Pancreas (tissue), 10 donors: Measurements from ENCODE around the gene ANKH. TPM values are rescaled to one million over a fixed set of nuclear protein-coding genes. Genes with fewer than 3 reads are reported as not detected.

ENCODE experiments used
- ATAC-seq, 4 donors: fragments of 200-7000 bp; cut with Tn5 transposase; one replicate each; pipeline versions ENCODE4 v1.8.0 to v1.9.1; 2020; ENCODE audit warnings: mild to moderate bottlenecking in 4 of 4, moderate library complexity in 4 of 4
- DNase-seq, 6 donors: peaks; one replicate each; pipeline ENCODE4 v3.0.0-alpha.2; 2020
- FAIRE-seq: peaks from 2 replicates; lab custom pipeline; 2012; peaks lifted over from hg19 to GRCh38; lab: Jason Lieb, UNC
- H3K27ac ChIP-seq, 4 donors: fragments of 200-600 bp; sonication (generic); 1 replicate in 3 of 4; 2 replicates in 1 of 4; pipeline versions ENCODE4 v1.5.0 to v1.8.0; 2020
- H3K27me3 ChIP-seq, 4 donors: fragments of 200-600 bp; one replicate each; pipeline ENCODE4 v1.8.0; 2021
- H3K36me3 ChIP-seq, 3 donors: fragments of 200-600 bp; sonication (generic) in 1 of 3; one replicate each; pipeline versions ENCODE4 v1.5.0 to v1.8.0; 2020 to 2021
- H3K4me1 ChIP-seq, 3 donors: fragments of 200-600 bp; one replicate each; pipeline ENCODE4 v1.8.0; 2021
- H3K4me3 ChIP-seq, 4 donors: fragments of 200-600 bp; sonication (generic) in 2 of 4; one replicate each; pipeline versions ENCODE4 v1.5.0 to v1.8.0; 2020 to 2021
- H3K9me3 ChIP-seq, 4 donors: fragments of 200-600 bp; one replicate each; pipeline ENCODE4 v1.8.0; 2021
- WGBS, 2 donors: extraction: QIAGEN DNeasy Blood & Tissue Kit; methylation state at CpG; one replicate each; pipeline ENCODE4 v1.1.7; 2013; 5-methylcytosine and 5-hydroxymethylcytosine counted together
- intact Hi-C, 3 donors: fragments of 100-400 bp; cut with DNase I; formaldehyde crosslinking; loops; one replicate each; pipeline versions ENCODE4 v1.11.1 to v1.14.2; 2022
- polyA plus RNA-seq, 2 donors: library from polyadenylated mRNA; stranded (reverse); fragments of 200-250 nt; gene quantifications; one replicate each; pipeline ENCODE4 v1.2.3, GENCODE V29; 2013
- total RNA-seq, 6 donors: library from RNA; stranded (reverse); fragmentation: NEBNext Ultra II Directional in 4 of 6; extraction: Animal tissue kit (Norgen Biotek cat#: 25700) in 4 of 6; gene quantifications; one replicate each; pipeline versions ENCODE4 v1.2.1 to v1.2.4, GENCODE V29; 2021 to 2023
- TF ChIP-seq, protein P1 (sequence below), 4 donors: fragments of 200-600 bp; sonication (generic) in 3 of 4; IDR thresholded peaks; one replicate each; pipeline versions ENCODE4 v1.5.0 to v1.8.0; 2021; ENCODE audit warnings: antibody characterized with exemption in 4 of 4
- donor health status: healthy with polysubstance abuse.
- donor health status: DM: no; HTN: no; CAD: no; lungs with moderate emphysema.
- donor health status: DM: no; HTN: no; CAD: no.
- donor health status: control.
- donor health status: control.
- donor health status: Bipolar disorder and iron deficiency.
- donor health status: DM: yes; HTN: yes; CAD: no.
- donor health status: DM: no; HTN: no; CAD: no.
- donor health status: DM: no; HTN: no; CAD: no.
- donor health status: DM: yes; HTN: yes; CAD: no.

The ANKH gene
- total and polyA plus RNA-seq, 8 donors = 11.8 to 48.6 (median 37.7) TPM

DNA sequence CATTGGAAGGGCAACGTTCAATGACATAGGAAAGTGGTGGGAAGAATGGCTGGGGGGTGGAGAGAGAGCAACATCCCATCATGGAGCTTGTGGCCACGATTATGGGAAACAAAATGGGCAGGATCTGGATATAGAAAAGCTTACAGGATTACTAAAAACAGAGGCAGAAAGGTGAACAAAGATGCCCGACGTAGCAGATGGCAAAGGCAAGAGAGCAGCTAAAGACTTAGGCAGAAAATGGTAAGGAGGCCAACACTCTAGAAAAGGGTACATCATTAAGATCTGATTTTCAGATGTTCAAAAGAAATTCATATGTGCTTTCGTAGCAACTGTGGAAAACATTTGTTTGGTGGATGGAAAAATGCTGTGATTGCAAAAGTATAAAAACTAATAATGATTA, 104.5 kb downstream of the ANKH start:
- no peaks in the 10 kb centered on the region for H3K4me1 ChIP-seq
- no peak overlapping the region for H3K4me3 ChIP-seq
- TF ChIP-seq, protein P1, sequence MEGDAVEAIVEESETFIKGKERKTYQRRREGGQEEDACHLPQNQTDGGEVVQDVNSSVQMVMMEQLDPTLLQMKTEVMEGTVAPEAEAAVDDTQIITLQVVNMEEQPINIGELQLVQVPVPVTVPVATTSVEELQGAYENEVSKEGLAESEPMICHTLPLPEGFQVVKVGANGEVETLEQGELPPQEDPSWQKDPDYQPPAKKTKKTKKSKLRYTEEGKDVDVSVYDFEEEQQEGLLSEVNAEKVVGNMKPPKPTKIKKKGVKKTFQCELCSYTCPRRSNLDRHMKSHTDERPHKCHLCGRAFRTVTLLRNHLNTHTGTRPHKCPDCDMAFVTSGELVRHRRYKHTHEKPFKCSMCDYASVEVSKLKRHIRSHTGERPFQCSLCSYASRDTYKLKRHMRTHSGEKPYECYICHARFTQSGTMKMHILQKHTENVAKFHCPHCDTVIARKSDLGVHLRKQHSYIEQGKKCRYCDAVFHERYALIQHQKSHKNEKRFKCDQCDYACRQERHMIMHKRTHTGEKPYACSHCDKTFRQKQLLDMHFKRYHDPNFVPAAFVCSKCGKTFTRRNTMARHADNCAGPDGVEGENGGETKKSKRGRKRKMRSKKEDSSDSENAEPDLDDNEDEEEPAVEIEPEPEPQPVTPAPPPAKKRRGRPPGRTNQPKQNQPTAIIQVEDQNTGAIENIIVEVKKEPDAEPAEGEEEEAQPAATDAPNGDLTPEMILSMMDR (IDR thresholded peaks at IDR 0.05) = no peak
- DNase-seq (no peak), ATAC-seq (no peak), FAIRE-seq (no peak)
- H3K27ac ChIP-seq = no peak overlapping the region
- no peaks in the 10 kb centered on the region for H3K36me3 ChIP-seq
- WGBS, 2 donors = 83 to 86% methylated on average over 5 of the region's 5 CpGs
- intact Hi-C loops = no loop called here
- H3K27me3 ChIP-seq = no peaks in the 10 kb centered on the region
- H3K9me3 ChIP-seq = no peaks in the 10 kb centered on the region

DNA sequence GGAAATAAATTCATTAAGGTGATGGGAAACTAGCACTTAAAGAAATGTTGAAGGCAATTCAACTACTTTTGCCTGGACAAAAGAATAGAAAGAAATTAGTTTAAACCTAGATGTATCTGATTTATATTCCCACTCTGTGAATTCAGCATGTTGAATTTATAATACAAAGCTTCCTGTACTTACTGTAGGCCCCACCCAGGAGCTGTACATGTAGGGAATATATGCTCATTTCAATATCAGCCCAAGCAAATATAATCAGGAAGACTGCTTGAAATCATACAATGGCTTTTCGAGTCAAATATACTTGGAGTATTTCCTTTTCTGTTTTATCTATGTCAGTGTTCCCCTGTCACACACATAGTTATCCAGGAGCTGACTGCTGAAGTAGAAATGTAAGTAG, 105.0 kb downstream of the ANKH start:
- no peak overlapping the region for H3K4me3 ChIP-seq
- H3K27ac ChIP-seq = no peak overlapping the region
- no peaks in the 10 kb centered on the region for H3K9me3 ChIP-seq
- H3K4me1 ChIP-seq = no peaks in the 10 kb centered on the region
- no peak for DNase-seq
- intact Hi-C loops = no loop called here
- FAIRE-seq = no peak
- TF ChIP-seq, protein P1 (IDR thresholded peaks at IDR 0.05) = no peak
- WGBS, 2 donors = 80 to 89% methylated on average over 1 of the region's 1 CpG
- H3K27me3 ChIP-seq = no peaks in the 10 kb centered on the region
- no peaks in the 10 kb centered on the region for H3K36me3 ChIP-seq
- ATAC-seq = no peak

DNA sequence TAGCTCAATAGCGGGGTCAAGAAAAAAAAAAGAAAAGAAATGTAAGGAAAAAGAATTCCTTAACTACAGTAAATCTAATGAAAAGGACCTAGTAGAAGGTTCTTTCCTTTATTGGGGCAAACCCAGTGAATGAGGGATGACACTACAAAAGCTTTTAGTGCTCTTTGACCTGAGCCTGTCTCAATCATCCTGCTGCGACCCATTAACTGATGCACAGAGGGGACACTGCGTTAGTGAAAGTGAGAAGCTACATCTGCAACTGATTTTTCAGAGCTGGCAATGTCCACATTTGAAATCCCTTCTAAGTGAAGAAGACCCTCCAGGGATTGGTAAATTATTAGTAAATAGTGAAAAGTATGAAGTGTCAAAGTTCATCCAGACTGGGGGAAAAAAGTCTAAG, 106.0 kb downstream of the ANKH start:
- Histone ChIP-seq H3K36me3 (no peaks in the 10 kb centered on the region), H3K4me3 (no peak overlapping the region), H3K4me1 (no peaks in the 10 kb centered on the region), H3K27ac (no peak overlapping the region), H3K9me3 (no peaks in the 10 kb centered on the region), H3K27me3 (no peaks in the 10 kb centered on the region)
- FAIRE-seq (no peak), DNase-seq (no peak), ATAC-seq (no peak)
- TF ChIP-seq, protein P1 (IDR thresholded peaks at IDR 0.05) = no peak
- intact Hi-C loops = no loop called here
- WGBS, 2 donors = 76 to 82% methylated on average over 3 of the region's 3 CpGs

DNA sequence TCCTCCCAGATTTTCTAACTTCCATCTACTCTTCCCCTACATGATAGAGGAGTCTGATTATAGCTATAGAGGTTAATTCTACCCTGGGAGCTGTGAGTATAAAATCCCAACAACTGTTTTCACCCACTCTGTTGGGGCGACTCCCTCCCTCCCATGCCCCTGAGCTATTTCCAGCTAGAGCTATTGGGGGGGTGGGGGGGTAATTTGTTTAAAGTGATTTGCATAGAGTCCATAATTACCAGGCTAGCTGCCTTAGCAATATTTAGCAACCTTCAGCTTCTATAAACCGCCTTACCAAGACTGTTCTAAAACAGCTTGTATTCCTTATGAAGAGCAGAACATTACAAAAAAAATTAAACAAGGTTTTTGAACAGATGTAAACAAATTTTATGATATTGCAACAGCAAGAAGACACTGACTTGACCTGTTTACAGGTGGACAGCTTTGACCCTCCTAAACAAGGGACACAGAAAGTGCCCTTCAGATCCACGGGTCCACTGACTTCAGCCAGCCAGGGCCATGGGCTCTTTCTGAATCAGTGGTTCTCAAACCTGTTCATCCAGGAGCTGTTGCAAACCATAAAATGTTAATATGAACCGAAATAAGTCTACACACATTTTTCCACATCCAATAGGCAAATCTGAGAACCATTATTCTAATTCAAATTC, 108.9 kb downstream of the ANKH start:
- intact Hi-C loops = no loop called here
- WGBS, 2 donors = 90 to 95% methylated on average over 4 of the region's 4 CpGs

DNA sequence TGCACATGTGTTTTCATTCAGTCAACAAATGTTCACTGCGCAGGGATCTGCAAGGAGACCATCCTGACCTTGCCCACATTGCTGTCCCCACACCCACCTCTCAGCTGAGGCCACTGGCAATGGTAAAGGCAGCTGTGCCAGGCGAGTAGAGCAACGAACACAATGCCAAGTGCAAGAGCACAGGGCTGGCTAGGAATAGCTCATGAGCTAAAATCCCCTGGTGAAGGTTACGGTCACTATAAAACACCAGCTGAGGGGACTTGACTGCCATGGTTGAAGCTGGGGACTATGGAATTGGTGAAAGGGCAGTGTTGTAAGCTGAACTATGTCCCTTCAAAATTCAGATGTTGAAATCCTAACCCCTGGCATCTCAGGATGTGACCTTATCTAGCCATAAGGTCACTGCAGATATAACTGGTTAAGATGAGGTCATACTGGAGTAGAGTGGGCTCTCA, 111.0 kb downstream of the ANKH start:
- no peak for FAIRE-seq
- ATAC-seq = no peak

More for the DNA sequence above, 108.9 kb downstream of the ANKH start:
- DNase-seq = no peak
- FAIRE-seq = no peak
- no peak for ATAC-seq
- Histone ChIP-seq H3K36me3 (no peaks in the 10 kb centered on the region), H3K4me3 (no peak overlapping the region), H3K4me1 (no peaks in the 10 kb centered on the region), H3K27ac (no peak overlapping the region), H3K27me3 (no peaks in the 10 kb centered on the region), H3K9me3 (no peaks in the 10 kb centered on the region)
- TF ChIP-seq, protein P1 (IDR thresholded peaks at IDR 0.05) = no peak

More for the DNA sequence above, 111.0 kb downstream of the ANKH start:
- no peaks in the 10 kb centered on the region for H3K27me3 ChIP-seq
- no peak overlapping the region for H3K27ac ChIP-seq
- H3K4me1 ChIP-seq = no peaks in the 10 kb centered on the region
- no peak overlapping the region for H3K4me3 ChIP-seq
- no peak for DNase-seq
- H3K36me3 ChIP-seq = no peaks in the 10 kb centered on the region
- intact Hi-C loops = no loop called here
- WGBS, 2 donors = 72 to 82% methylated on average over 4 of the region's 4 CpGs
- no peaks in the 10 kb centered on the region for H3K9me3 ChIP-seq
- TF ChIP-seq, protein P1 (IDR thresholded peaks at IDR 0.05) = no peak
